Ascending aorta (tissue), 2 donors: Measurements from ENCODE around the gene TMEM17. TPM values are rescaled to one million over a fixed set of nuclear protein-coding genes. Genes with fewer than 3 reads are reported as not detected.

ENCODE experiments used
- DNase-seq, 2 donors: peaks; one replicate each; pipeline ENCODE4 v3.0.0-alpha.2; 2019; ENCODE audit warnings: low spot score in 2 of 2
- H3K27ac ChIP-seq, 2 donors: fragments of 200-600 bp; sonication (generic); one replicate each; pipeline ENCODE4 v1.5.1; 2016 to 2017; ENCODE audit warnings: mild to moderate bottlenecking in 1 of 2
- H3K27me3 ChIP-seq: fragments of 200-600 bp; sonication (generic); one replicate; pipeline ENCODE4 v1.5.1; 2017
- H3K36me3 ChIP-seq, 2 donors: fragments of 200-600 bp; sonication (generic); one replicate each; pipeline ENCODE4 v1.5.1; 2016
- H3K4me1 ChIP-seq, 2 donors: fragments of 200-600 bp; sonication (generic); one replicate each; pipeline ENCODE4 v1.5.1; 2016 to 2017; ENCODE audit warnings: mild to moderate bottlenecking in 1 of 2
- H3K4me3 ChIP-seq, 2 donors: fragments of 200-600 bp; sonication (generic); one replicate each; pipeline ENCODE4 v1.5.1; 2016 to 2017; ENCODE audit warnings: mild to moderate bottlenecking in 1 of 2
- H3K9me3 ChIP-seq, 2 donors: fragments of 200-600 bp; sonication (generic); one replicate each; pipeline ENCODE4 v1.5.1; 2016
- CTCF ChIP-seq, 3 experiments: fragments of 200-600 bp in 2 of 3; fragments of 450-650 bp in 1 of 3; sonication (generic) in 2 of 3; IDR thresholded peaks; one replicate each; pipeline ENCODE4 v1.5.1; 2016 to 2019; ENCODE audit warnings: antibody characterized with exemption in 3 of 3, mild to moderate bottlenecking in 1 of 3, moderate library complexity in 1 of 3
- intact Hi-C: fragments of 100-400 bp; cut with DNase I; formaldehyde crosslinking; loops from one replicate; pipeline ENCODE4 v1.15.1; 2023
- total RNA-seq: library from RNA; depleted of rRNA; stranded (reverse); fragments of >200 nt; gene quantifications from one replicate; pipeline ENCODE4 v1.1.0, GENCODE V29; 2016

TMEM17 gene
- total RNA-seq, 1 donor from 2014 or later: not detected

GRCh38 chr2:62504657-62505056 is 1.3 kb downstream of the TMEM17 start:
- Histone ChIP-seq H3K27ac (no peak overlapping the region), H3K36me3 (no peaks in the 10 kb centered on the region), H3K4me3 (no peak overlapping the region), H3K4me1 (peaks cover 0 to 2% of the 10 kb centered on the region in 2 donors), H3K27me3 (no peaks in the 10 kb centered on the region), H3K9me3 (no peaks in the 10 kb centered on the region)
- intact Hi-C loops: loop anchor here (1.0 to 10.0 kb wide), 6 partner anchors 47 to 1330 kb away; partner anchors contain the start of genes CCT4 and EHBP1
- DNase-seq: no peak
- TF ChIP-seq CTCF (IDR thresholded peaks at IDR 0.05): no peak

DNA sequence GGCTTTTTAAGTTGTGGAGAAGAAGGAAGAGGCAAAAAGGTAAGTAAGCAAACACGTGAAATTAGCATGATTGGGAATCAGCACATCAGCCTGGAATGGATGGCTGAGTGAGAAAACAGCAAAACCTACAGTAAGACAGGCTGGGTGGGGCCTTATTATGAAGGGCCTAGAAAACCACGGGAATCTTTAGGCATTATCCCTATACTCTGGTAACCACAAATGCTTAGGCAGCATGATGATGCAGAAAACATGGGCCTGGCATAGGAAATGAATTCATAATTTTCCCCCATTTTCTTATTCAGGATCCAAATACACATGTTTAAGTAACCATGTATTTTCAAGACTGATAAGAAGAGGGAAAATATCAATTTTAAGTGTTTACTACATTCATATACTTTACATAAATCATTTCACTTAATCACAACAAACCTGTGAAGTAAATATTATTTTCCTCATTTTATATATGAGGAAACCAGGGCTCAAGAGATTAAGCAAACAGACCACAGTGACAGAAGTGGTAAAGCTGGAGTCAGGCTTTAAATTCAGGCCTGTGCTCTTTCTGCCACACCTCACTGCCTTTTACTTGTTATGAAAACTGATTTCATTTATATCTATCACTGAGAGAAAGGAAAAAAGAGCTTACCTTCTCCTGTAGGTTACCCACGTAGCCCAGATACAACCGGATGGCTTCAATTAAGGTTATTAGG is 4.0 kb downstream of the TMEM17 start:
- no peaks in the 10 kb centered on the region for H3K27me3 ChIP-seq
- intact Hi-C loops: loop anchor here (10.0 kb wide), 2 partner anchors 807 to 1327 kb away; no protein-coding TSS in a partner anchor

GRCh38 chr2:62501069-62501468 is 4.9 kb downstream of the TMEM17 start:
- intact Hi-C loops: loop anchor here (10.0 kb wide), 2 partner anchors 806 to 1326 kb away; no protein-coding TSS in a partner anchor
- H3K4me3 ChIP-seq: no peak overlapping the region
- H3K4me1 ChIP-seq: no peaks in the 10 kb centered on the region
- H3K9me3 ChIP-seq: no peaks in the 10 kb centered on the region
- no peak for TF ChIP-seq CTCF (IDR thresholded peaks at IDR 0.05)
- H3K27me3 ChIP-seq: no peaks in the 10 kb centered on the region
- no peak for DNase-seq
- no peak overlapping the region for H3K27ac ChIP-seq
- no peaks in the 10 kb centered on the region for H3K36me3 ChIP-seq

More for the DNA sequence above, 4.0 kb downstream of the TMEM17 start:
- Histone ChIP-seq H3K4me3 (no peak overlapping the region), H3K9me3 (no peaks in the 10 kb centered on the region), H3K27ac (no peak overlapping the region), H3K4me1 (peaks cover 0 to 2% of the 10 kb centered on the region in 2 donors), H3K36me3 (no peaks in the 10 kb centered on the region)
- TF ChIP-seq CTCF (IDR thresholded peaks at IDR 0.05): no peak
- DNase-seq: no peak

GRCh38 chr2:62499430-62500060 is 6.5 kb downstream of the TMEM17 start:
- H3K4me3 ChIP-seq: no peak overlapping the region
- no peaks in the 10 kb centered on the region for H3K4me1 ChIP-seq
- no peak for DNase-seq
- H3K9me3 ChIP-seq: no peaks in the 10 kb centered on the region
- no peaks in the 10 kb centered on the region for H3K27me3 ChIP-seq
- no peak for TF ChIP-seq CTCF (IDR thresholded peaks at IDR 0.05)
- intact Hi-C loops: loop anchor here (10.0 kb wide), 2 partner anchors 805 to 1325 kb away; no protein-coding TSS in a partner anchor
- H3K36me3 ChIP-seq: no peaks in the 10 kb centered on the region
- no peak overlapping the region for H3K27ac ChIP-seq

DNA sequence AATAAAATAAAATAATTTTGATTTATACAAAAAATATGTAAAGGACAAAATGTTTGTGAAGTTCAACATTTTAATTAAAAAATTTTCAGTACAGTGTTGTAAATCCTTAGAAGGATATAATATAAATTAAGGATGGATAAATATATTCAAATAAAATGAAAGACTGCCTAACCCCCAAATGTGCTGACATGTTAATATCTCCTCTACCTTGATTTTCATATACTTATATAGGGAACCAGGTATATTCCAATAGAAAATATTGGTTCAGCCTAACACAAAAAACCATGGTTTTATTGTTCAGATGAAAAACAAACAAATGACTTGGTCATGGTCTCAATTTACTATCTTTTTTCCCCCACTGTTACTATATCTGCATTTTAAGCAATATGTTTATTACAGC is 7.3 kb downstream of the TMEM17 start:
- H3K9me3 ChIP-seq: no peaks in the 10 kb centered on the region

More for the DNA sequence above, 7.3 kb downstream of the TMEM17 start:
- Histone ChIP-seq H3K36me3 (no peaks in the 10 kb centered on the region), H3K4me3 (no peak overlapping the region), H3K27ac (no peak overlapping the region), H3K27me3 (no peaks in the 10 kb centered on the region), H3K4me1 (no peaks in the 10 kb centered on the region)
- TF ChIP-seq CTCF (IDR thresholded peaks at IDR 0.05): no peak
- intact Hi-C loops: no loop called here
- no peak for DNase-seq
